Activated effector memory CD4-positive, alpha-beta T cell treated with Interleukin-2 at 50 U/mL for 16 hours (primary cell): ENCODE data around the gene SAMD10.
"Not testable (repeated sequence)": the region's sequence is repeated elsewhere in the genome, so short reads cannot be mapped to it uniquely, and the experiment has no call there.

Source experiments
- DNase-seq: peaks from one replicate; pipeline ENCODE4 v3.0.0-alpha.2; 2020

The SAMD10 gene

DNA sequence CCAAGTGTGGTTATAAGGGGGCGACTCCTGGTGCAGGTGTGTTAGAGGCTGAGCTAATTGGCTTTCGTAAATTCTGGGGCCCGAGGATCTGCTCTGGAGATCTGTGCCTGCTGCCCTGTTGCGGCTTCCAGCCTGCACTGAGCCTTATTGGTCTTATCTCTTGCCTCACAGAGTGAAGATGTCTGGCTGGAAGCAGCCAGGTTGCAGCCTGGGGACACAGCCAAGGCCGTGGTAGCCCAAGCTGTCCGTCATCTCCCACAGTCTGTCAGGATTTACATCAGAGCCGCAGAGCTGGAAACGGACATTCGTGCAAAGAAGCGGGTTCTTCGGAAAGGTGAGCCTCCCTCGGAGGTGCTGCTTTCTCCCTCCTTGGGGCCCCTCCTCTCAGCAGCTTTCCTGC, 21.5 kb upstream of the SAMD10 start:
- DNase-seq, result no peak

DNA sequence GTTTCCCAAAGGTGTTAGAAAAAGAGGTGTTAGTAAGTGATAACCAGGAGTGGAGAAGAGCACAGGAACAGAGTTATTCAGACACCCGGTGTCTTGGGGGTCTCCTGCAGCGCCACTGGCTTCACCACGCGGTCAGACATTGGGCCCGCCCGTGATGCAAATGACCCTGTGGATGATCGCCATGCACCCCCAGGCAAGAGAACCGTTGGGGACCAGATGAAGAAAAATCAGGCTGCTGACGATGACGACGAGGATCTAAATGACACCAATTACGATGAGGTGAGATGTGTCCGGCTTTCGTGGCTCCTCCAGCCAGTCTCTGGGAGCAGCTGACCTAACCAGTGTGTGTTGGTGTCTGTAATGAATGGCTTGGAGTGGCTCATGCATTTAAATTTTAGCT, 3.5 kb upstream of the SAMD10 start:
- no peak for DNase-seq

DNA sequence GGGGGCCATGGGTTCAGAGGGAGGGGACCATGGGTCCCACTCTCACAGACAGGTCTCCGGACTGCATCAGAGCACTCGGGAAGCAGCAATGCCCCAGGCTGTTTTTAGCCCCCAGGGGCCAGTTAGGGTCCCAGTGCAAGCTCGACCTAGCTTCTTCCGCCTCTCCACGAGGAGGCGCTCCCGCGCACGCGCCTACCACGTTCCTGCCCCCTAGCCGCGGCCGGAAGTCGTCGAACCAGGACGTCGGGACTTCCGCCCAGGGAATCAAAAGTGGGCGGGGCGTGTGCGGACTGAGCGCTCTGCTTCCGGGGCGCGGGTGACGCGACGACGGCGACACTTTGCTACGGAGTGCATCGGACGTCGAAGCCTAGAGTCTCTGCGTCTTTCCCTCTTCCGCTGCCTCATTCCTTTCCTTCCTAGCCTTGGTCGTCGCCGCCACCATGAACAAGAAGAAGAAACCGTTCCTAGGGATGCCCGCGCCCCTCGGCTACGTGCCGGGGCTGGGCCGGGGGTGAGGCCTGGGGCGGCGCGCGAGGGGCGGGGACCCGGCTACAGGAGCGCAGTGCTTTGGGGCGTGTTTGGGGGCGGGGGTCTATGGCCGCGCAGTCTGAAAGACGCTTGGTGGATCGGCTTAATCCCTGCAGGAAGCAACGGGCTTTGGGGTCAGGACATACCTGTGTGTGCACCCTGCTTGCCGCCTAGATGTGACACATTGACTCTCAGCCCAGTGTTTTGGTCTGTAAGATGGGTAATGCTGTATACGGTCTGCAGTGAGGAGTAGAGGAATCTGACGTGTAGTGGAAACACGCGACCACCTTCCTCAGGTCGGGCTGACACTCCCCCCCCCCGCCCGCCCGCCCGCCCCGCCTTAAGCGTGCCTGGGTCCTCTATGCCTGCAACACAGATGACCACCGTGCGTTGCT, 1.6 kb upstream of the SAMD10 start, which contains the start of gene PRPF6:
TSS of gene PRPF6 (plus strand) at position 327 of the 923 bp plus-strand sequence. CDS start at position 441, 114 bp downstream.
- peak; percentile 90 for DNase-seq

DNA sequence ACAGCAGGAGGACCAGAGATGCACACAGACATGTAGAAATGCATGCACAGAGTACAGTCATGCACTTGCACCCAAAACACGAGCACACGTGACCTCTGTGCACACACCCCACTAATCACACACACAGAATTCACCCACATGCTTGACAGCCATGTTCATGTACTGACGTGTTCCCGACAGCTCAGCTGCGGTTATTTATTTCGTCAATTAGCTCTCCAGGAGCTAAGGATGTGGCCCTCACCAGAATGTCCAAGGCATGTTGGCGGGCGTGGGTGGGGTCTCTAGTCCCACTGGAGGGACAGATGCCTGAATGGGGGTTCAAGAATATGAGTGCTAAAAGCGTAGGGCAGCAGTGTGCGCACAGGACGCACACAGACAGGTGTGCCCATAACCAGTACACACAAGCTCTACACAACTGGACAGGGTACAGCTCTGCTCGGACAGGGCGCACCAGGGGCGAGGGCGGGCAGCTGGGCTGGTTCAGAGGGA, 919 bp upstream of the SAMD10 start:
- DNase-seq, result peak; percentile 30

DNA sequence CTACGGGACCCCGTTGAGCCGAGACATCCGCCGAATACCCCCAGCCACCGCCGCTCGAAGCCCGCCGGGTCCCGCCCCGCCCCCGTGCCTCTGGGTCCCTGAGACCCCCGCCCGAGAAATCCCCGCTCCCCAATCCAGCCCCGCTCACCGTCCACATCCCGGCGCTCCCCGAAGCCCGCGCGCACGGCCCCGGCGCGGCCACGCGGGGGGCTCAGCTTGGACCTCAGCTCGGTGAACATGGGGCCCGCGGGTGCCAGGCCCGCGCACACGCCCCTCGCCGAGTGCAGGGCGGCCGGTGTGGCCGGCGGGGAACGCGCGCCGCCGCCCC, 249 bp downstream of the SAMD10 start:
- no peak for DNase-seq

DNA sequence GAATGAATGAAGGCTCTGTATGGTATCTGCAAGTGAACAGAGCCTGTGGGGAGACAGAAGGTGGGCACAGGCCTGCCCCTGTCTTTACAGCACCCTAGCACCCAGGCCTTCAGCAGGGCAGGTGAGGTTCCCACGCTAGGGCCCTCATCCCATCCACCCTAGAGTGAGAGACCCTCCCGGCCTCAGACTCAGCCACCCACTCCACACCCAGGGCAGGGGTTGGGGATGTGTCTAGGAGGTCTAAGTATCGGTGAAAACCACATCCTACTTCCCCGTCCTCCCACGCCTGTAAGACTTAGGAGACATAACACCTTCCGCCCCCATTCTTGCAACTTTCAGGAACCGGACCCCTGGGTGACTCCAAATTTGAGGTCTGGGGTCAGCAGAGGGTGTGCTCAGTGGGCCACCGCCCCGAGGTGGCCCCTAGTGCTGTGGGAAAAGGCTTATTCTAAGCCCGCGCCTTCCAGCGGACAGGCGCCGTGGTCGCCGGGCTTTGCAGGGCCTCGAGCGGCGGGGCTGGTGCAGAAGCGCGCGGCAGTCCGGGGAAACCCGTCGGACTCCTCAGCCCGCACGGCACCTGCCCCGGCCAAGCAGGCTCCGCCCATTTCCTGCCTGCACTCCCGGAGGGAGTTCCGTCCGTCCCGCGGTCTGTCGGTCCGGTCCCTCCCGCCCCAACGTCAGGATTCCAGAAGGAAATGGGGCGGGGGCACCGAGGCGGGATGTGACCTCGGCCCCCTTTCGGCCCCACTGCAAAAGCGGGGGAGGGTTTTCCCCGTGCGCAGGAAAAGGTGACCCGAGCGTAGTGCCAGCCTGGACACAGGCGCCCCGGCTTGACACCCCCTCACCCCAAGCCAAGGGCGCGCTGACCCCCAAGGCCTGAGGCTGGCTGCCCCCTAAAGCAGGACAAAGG, 868 bp downstream of the SAMD10 start:
- DNase-seq, result peak; percentile 21

DNA sequence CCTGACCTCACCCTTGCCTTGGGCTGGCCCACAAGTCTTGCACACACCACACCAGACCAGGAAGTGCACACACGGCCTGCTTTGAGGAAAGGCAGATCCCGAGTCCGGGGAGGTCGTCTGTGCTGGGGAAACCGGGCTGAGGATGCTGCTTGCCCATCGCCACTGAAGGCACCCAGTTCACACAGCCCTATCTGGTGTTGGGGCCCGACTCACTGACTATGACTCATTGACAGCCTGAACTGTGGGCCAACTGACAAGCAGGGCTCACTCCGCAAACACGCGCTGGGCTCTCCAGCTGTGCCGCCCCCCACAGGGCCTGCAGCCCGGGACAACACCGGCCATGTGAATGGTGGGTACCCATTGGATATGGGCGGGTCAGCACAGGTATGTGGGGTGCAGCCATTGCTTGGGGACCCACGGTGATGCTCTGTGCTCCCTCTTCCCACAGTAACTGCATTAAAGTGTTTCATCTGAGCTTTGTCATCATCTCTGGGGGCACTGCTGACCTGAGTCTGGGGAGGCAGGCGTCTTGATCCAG, 1.6 kb downstream of the SAMD10 start:
- peak; percentile 48 for DNase-seq

DNA sequence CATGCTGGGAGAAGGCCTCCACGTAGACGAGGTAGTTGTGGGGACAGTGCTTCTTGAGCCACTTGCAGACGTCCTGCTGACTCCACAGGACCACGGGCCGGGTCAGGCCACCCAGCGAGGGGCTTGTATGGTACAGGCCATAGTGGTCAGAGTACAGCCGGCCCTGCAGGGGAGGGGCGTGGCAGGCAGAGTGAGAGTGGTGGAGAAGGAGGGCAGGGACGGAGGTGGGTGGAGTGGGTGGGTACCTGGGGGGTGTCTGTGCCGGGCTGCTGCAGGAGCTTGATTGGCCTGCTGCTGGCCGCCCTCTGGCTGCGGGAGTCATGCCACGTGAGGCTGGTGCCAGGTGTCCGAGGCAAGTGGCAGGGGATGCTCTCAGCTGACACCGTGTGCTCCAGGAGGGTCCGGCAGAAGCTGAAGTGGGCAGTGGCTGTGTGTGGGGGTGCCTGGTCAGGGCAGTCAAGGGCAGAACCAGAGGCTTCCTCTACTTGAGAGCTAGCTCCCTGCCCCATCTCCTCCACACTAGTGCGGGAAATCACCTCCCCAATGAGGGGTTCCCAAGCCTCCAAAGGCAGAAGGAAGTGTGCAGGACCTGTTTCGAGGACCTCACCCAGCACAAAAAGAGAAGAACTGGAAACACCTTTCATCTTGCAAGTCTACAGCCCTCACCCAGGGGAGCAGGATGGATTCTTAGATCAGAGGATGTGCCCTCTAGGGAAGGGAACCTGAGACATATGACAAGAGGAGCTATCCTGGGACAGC, 2.3 kb downstream of the SAMD10 start:
- DNase-seq, result no peak

DNA sequence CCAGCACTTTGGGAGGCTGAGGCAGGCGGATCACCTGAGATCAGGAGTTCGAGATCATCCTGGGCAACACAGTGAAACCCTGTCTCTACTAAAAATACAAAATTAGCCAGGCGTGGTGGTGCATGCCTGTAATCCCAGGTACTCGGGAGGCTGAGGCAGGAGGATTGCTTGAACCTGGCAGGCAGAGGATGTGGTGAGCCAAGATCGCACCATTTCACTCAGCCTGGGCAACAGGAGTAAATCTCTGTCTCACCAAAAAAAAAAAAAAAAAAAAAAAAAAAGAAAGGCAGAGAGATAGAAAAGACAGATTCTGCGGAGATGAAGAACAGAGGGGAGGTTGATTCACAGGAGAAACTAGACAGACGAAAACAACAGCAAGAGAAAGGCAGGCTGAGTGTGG, 2.9 kb downstream of the SAMD10 start:
- not testable (repeated sequence) for DNase-seq

DNA sequence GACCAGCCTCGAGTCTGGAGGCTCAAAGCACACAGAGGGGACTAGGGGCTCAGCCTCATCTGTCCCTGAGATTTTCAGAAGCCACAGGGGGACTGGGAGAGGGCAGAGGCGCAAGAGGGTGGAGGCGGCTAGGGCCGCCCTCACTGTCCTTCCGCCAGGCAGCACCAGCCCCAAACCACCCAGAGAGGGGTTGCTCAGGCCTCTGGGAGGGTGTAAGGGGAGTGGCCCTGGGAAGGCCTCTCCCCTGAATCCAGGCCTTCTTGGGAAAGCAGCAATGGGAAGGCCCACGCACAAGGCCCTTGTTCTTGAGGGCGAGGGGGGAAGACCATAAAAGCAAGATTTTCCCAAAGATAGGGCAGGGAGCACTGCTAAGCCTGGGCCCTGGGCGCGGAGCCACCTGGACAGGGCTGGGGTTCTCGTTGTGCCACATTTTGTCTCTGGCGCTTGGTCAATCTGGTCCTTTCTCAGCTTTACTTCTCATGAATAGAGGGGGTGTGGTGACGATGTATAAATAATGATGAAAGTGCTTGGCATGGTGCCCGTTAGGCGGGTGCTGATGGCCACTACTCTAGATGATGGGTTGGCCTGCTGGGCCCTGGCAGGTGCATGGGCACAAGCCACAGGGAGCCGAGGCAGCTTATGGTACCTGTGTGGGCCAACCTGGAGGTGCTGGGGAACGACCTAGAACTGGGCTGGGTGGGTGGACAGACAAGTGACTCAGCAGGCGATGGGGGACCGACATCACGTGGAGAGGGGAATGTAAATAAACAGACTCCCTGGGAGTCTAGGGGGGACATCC, 4.8 kb downstream of the SAMD10 start:
- no peak for DNase-seq

DNA sequence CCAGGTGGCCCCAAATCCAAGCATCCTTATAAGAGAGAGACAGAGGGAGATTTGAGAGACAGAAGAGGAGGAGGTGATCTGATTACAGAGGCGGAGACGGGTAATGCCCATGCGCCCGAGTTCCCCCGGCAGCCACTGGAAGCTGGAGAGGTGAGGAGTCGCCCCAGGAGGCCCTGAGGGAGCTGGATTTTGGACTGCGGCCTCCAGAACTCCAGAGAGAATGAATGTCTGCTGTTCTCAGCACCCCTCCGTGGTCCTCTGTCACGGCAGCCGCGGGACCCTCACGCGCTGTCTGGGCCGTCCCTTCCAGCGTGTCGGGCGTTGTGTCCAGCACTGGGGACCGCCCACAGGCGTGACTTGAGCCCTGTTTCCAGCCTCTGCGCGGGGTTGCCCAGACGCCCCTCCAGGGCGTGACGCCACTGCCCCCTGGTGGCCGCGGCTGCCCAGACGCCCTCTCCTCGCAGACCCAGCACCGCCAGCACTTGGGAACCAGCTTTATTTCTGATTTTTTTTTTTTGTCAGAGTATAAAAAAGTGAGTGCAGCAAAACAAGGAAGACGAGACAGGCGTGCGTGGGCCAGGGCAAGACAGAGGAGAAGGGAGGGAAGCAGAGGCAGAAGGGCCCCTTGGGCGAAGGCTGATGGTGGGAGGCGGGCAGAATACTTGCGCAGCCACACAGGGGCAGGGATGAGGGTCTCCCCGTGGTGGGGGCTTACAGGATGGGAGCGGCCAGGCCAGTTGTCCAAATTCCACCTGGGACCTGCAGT, 5.6 kb downstream of the SAMD10 start:
- DNase-seq, result peak; percentile 65

DNA sequence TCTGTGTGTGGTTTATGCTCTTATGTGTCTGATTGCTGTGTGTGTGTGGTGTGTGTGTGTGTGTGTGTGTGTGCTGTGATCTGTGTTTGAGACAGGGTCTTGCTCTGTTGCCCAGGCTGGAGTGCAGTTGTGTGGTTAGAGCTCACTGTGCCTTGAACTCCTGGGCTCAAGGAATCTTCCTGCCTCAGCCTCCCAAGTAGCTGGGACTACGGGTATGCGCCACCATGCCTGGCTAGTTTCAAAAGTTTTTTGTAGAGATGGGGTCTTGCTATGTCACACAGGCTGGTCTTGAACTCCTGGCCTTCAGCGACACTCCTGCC, 6.3 kb downstream of the SAMD10 start:
- no peak for DNase-seq

DNA sequence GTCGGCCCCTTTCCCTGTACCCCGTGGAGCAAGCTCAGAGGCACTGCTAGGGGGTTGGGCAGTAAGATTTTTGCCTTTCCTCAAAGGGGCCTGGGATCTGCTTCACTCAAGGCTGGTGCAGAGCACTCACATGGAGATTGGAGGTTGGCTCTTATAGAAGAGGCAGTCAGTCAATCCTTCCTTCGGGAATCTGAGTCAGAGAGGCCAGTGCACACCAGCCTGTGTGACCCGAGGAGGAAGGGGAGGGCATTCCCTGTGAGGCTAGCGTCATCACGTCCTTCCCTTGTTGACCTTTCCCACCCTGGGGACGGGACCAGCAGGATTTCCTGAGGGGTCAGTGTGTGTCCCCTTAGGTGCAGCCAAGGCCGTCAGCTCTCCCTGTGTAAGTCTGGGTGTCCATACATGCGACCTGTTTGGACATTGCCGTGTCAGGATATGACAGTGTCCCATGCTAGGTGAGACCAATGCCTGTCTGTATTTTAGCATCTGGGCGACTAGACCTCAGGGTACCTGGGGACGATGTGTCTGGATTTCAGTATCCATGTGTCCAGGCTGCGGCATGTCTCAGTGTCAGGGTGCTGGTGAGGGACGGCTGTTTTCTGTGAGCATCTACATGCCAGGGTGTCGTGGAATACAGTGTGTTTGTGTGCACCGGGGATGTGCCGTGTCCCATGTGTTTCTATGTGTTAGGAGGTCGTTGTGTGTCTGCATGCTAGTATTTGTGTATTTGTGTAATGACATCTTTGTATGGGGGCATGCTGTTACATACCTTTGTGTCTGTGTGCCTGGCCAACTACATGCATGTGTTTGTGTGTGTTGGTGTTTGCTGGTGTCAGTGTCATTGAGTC, 6.9 kb downstream of the SAMD10 start:
- no peak for DNase-seq

DNA sequence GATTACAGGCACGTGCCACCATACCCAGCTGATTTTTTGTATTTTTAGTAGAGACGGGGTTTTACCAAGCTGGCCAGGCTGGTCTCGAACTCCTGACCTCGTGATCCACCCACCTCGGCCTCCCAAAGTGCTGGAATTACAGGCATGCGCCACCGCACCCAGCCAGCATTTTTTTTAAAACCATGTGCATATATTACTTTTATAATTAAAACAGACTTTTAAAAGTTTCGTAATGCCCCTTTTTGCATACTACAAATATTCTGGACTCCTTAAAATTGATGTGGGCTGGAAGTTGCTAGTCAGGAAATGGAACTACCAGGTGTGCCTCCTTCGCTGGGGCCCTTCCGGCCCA, 7.5 kb downstream of the SAMD10 start:
- not testable (repeated sequence) for DNase-seq

DNA sequence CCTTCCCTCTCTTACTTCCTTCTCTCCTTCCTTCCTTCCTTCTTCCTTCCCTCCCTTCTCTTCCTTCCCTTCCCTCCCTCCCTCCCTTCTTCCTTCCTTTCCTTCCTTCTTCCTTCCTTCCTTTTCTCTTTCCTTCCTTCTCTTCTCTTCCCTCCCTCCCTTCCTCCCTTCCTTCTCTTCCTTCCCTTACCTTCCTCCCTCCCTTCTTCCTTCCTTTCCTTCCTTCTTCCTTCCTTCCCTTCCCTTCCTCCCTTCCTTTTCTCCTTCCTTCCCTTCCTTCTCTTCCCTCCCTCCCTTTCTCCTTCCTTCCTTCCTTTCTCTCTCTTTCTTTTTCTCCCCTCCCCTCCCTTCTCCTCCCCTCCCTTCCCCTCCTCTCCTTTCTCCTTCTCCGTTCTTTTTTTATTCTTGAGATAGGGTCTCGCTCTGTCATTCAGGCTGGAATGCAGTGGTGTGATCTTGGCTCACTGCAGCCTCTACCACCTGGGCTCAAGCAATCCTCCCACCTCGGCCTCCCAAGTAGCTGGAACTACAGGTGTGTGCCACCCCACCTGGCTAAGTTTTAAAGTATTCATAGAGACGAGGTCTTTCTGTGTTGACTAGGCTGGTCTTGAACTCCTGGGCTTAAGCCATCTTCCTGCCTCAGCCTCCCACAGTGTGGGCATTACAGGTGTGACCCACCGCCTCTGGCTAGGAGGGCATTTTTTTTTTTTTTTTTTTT, 8.6 kb downstream of the SAMD10 start:
- DNase-seq, result no peak

DNA sequence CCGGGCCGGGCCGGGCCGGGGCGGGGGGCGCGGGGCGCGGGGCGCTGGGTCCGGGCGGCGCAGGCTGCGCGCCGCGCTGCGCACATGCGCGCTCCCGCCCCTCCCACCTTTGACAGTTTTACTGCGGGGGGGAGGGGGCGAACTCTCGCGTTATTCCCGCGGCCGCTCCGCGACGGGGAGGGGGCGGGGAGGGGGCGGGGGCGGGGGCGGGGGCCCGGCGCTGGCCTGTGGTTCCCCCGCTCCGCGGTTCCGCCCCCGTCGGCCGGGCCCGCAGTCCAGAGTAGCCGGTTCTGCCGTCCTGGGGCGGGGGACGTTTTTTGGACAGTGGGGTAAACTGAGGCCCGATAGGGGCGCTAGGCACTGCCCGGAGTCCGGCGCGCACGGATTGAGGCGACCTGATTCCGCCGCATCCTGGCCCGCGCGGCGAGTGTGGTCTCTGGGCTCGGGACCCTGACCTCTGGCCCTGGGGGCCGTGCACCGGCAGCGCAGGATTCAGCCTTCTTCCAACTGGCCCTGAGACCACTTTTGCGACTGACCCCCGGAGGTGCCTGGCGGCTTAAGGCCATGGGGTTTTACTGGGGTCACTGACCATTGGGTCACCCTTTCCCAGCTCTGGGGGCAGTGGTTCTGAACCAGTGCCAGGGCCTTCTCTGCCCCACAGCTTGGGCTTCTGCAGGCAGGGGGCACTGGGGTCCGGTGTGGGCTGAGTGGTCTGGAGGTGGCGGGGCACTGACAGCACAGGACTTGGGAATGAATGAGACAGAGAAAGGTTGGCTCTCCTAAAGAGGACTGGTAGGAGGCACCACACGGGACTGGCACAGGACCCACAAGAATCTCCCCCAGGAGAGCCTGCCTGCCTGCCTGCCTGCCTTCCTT, 9.4 kb downstream of the SAMD10 start, which contains the start of gene ZNF512B:
TSS of gene ZNF512B (minus strand) at position 93 of the 876 bp plus-strand sequence. CDS start 1,980 bp downstream, outside the sequence.
- DNase-seq, result peak; percentile 46

DNA sequence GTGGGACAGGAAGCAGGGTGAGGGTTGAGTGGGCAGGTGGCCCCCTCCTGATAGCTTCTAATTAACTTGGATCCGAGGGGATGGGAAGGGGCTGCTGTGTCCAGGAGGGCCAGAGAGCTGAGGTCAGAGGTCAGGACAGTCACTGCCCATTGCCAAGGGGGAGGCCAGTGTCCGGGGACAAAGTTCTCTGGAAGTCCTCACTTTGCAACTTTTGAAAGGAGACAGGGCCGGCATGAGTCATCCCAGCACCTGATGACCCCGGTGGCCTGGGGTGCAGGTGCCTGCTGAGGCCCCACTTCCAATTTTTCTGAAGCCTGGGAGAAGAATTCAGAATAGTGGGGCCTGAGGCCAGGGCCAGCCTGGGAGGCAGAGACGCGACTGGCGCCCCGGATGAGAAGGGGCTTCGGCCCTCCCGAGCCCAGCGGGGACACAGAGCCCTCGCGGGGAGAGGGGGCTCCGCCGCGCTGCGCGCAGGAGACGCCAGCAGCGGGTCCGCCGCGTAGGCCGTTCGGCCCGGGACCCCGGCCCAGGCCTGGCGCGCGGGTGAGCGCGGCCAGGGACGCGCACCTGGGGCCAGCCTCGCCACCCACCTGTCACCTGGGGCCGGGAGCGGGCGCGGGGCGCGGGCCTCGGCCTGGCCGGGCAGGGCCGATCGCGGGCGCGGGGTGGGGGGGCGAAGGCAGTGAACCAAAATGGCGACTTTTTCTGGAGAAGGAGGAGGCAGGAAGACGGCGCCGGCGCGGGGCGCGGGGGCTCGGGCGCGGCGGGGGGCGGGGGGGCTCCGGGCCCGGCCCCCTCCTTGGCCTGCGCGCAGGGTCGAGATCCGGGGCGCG, 10.3 kb downstream of the SAMD10 start:
- DNase-seq, result peak; percentile 32
